HCT116 (cell line): ENCODE data around the gene UPK3A. TPM values are rescaled to one million over a fixed set of nuclear protein-coding genes. Genes with fewer than 3 reads are reported as not detected.

Experiments used
- ATAC-seq: fragments of 200-7000 bp; cut with Tn5 transposase; 2 replicates; pipeline ENCODE4 v1.9.1; 2020; ENCODE audit warnings: mild to moderate bottlenecking, moderate library complexity
- BruUV-seq: library from RNA; stranded (reverse); fragments of 400-500 nt; replicated peaks from 2 replicates; lab custom pipeline; 2021; lab: Mats Ljungman, UMichigan
- CTCF ChIA-PET: fragments of 300-600 bp; sonication (Branson Sonifier 250); formaldehyde crosslinking; loops from one replicate; lab custom pipeline; 2021; ENCODE audit warnings: antibody characterized with exemption; lab: Charles Lee
- POLR2A ChIA-PET: fragments of 300-600, 350-600 bp; sonication (Branson Sonifier 250); formaldehyde crosslinking; loops from one replicate; lab custom pipeline; 2021; ENCODE audit warnings: antibody characterized with exemption; lab: Charles Lee
- RAD21 ChIA-PET, 2 experiments: fragments of 300-600 bp; sonication (Branson Sonifier 250); formaldehyde crosslinking; loops; one replicate each; lab custom pipeline; 2023; ENCODE audit warnings: low total read pairs in 2 of 2; ENCODE audit not compliant: uncharacterized antibody in 2 of 2, unreplicated experiment in 2 of 2, low non-redundant PET in 1 of 2; lab: Charles Lee
- DNase-seq: peaks from one replicate; pipeline ENCODE4 v3.0.0-alpha.2; 2010; ENCODE audit warnings: low read depth, low spot score
- H2AFZ ChIP-seq: fragments of 200-600 bp; shearing (Covaris generic), sonication (generic); 2 replicates; pipeline ENCODE4 v1.6.1; 2017; ENCODE audit warnings: low read depth, mixed run types, mixed read lengths, antibody characterized with exemption, low read length; ENCODE audit not compliant: poor library complexity, severe bottlenecking
- H3K27ac ChIP-seq: 2 replicates; pipeline ENCODE4 v1.5.1; 2012; ENCODE audit warnings: low read depth, low read length
- H3K27me3 ChIP-seq: fragments of 200-600 bp; sonication (generic); 2 replicates; pipeline ENCODE4 v1.6.1; 2016; ENCODE audit warnings: mixed run types, low read length, mixed read lengths; ENCODE audit not compliant: insufficient read depth
- H3K36me3 ChIP-seq, 2 experiments: fragments of 200-500 bp in 1 of 2; fragments of 200-600 bp in 1 of 2; sonication (Bioruptor generic) in 1 of 2; sonication (generic) in 1 of 2; 2 replicates each; pipeline versions ENCODE4 v1.5.1 to v1.6.1; 2014 to 2016; ENCODE audit warnings: low read length in 2 of 2, inconsistent platforms in 1 of 2, mixed read lengths in 1 of 2, mixed run types in 1 of 2; ENCODE audit not compliant: insufficient read depth in 2 of 2, control insufficient read depth in 1 of 2
- H3K4me1 ChIP-seq, 2 experiments: fragments of 200-600 bp in 1 of 2; sonication (generic) in 1 of 2; 2 replicates each; pipeline versions ENCODE4 v1.5.1 to v1.6.1; 2012 to 2017; ENCODE audit warnings: low read length in 2 of 2, inconsistent platforms in 1 of 2, mild to moderate bottlenecking in 1 of 2, mixed read lengths in 1 of 2, mixed run types in 1 of 2, moderate library complexity in 1 of 2; ENCODE audit not compliant: insufficient read depth in 2 of 2, control insufficient read depth in 1 of 2
- H3K4me2 ChIP-seq: fragments of 200-600 bp; sonication (generic); 2 replicates; pipeline ENCODE4 v1.6.1; 2017; ENCODE audit warnings: mixed run types, low read length, mixed read lengths
- H3K4me3 ChIP-seq, 2 experiments: fragments of 200-600 bp in 1 of 2; sonication (generic) in 1 of 2; replicated peaks in 1 of 2; 2 replicates each; pipeline ENCODE4 v1.5.1; 2011 to 2016; ENCODE audit warnings: low read length in 2 of 2, control low read depth in 1 of 2, low read depth in 1 of 2, mild to moderate bottlenecking in 1 of 2, mixed read lengths in 1 of 2, mixed run types in 1 of 2
- H3K79me2 ChIP-seq: fragments of 200-600 bp; sonication (generic); 2 replicates; pipeline ENCODE4 v1.6.1; 2017; ENCODE audit warnings: mild to moderate bottlenecking, mixed run types, low read length, moderate library complexity, mixed read lengths; ENCODE audit not compliant: insufficient read depth
- H3K9ac ChIP-seq: fragments of 200-600 bp; sonication (generic); 2 replicates; pipeline ENCODE4 v1.6.1; 2016; ENCODE audit warnings: low read length, mixed read lengths
- H3K9me2 ChIP-seq: fragments of 200-600 bp; sonication (generic), shearing (Covaris generic); 2 replicates; pipeline ENCODE4 v1.6.1; 2017; ENCODE audit warnings: mixed run types, mild to moderate bottlenecking, moderate library complexity; ENCODE audit not compliant: insufficient read depth
- H3K9me3 ChIP-seq, 2 experiments: fragments of 200-500 bp in 1 of 2; fragments of 200-600 bp in 1 of 2; sonication (Bioruptor generic) in 1 of 2; sonication (generic) in 1 of 2; 2 replicates each; pipeline ENCODE4 v1.6.1; 2014 to 2017; ENCODE audit warnings: low read length in 2 of 2, mixed read lengths in 2 of 2, inconsistent platforms in 1 of 2, low read depth in 1 of 2, mild to moderate bottlenecking in 1 of 2, mixed run types in 1 of 2, moderate library complexity in 1 of 2; ENCODE audit not compliant: control insufficient read depth in 1 of 2, insufficient read depth in 1 of 2
- H4K20me1 ChIP-seq: fragments of 200-600 bp; sonication (generic), shearing (Covaris generic); 2 replicates; pipeline ENCODE4 v1.6.1; 2017; ENCODE audit warnings: mixed run types, mild to moderate bottlenecking, moderate library complexity; ENCODE audit not compliant: insufficient read depth
- CTCF ChIP-seq, 3 experiments: fragments of 200-600 bp in 1 of 3; sonication (generic) in 1 of 3; IDR thresholded peaks in 2 of 3; conservative IDR thresholded peaks in 1 of 3; 2 replicates each; pipeline ENCODE4 v1.5.1; 2012 to 2017; ENCODE audit warnings: low read depth in 2 of 3, low read length in 2 of 3, antibody characterized with exemption in 1 of 3, borderline replicate concordance in 1 of 3, control low read depth in 1 of 3, mild to moderate bottlenecking in 1 of 3, mixed read lengths in 1 of 3, mixed run types in 1 of 3, moderate library complexity in 1 of 3; ENCODE audit not compliant: insufficient read depth in 1 of 3
- ELF1 ChIP-seq: IDR thresholded peaks from 2 replicates; pipeline ENCODE4 v1.6.1; 2012; ENCODE audit warnings: low read depth, borderline replicate concordance
- EZH2 ChIP-seq: fragments of 200-600 bp; sonication (generic); IDR thresholded peaks from 2 replicates; pipeline ENCODE4 v1.6.1; 2017; ENCODE audit warnings: antibody characterized with exemption, mixed run types
- EZH2phosphoT487 ChIP-seq: fragments of 200-600 bp; IDR thresholded peaks from 2 replicates; pipeline ENCODE4 v1.6.1; 2018; ENCODE audit warnings: antibody characterized with exemption, borderline replicate concordance
- MAX ChIP-seq: IDR thresholded peaks from 2 replicates; pipeline ENCODE4 v1.6.1; 2012
- POLR2A ChIP-seq: IDR thresholded peaks from 2 replicates; pipeline ENCODE4 v1.7.0; 2011; ENCODE audit warnings: borderline replicate concordance; ENCODE audit not compliant: insufficient read depth, insufficient read length; ENCODE audit errors: extremely low read depth
- SIN3A ChIP-seq: IDR thresholded peaks from 2 replicates; pipeline ENCODE4 v1.6.1; 2012; ENCODE audit warnings: low read depth
- SRF ChIP-seq: IDR thresholded peaks from 2 replicates; pipeline ENCODE4 v1.6.1; 2012; ENCODE audit warnings: low read depth
- TCF7L2 ChIP-seq: IDR thresholded peaks from 2 replicates; pipeline ENCODE4 v1.7.0; 2011; ENCODE audit warnings: borderline replicate concordance, inconsistent platforms; ENCODE audit not compliant: insufficient read depth, insufficient read length; ENCODE audit errors: extremely low read depth
- ZBTB33 ChIP-seq: IDR thresholded peaks from 2 replicates; pipeline ENCODE4 v1.6.1; 2011; ENCODE audit warnings: mild to moderate bottlenecking, low read length, moderate library complexity; ENCODE audit not compliant: insufficient replicate concordance; ENCODE audit errors: extremely low read depth
- intact Hi-C: fragments of 100-400 bp; cut with micrococcal nuclease; formaldehyde crosslinking; loops from 2 replicates; pipeline ENCODE4 v1.10.0; 2022
- total RNA-seq: library from RNA; stranded (reverse); gene quantifications from one replicate; pipeline ENCODE4 v1.2.1, GENCODE V29; 2021; ENCODE audit not compliant: unreplicated experiment

UPK3A gene
- total RNA-seq, 1 experiment from 2014 or later, result not detected

GRCh38 chr22:45318168-45318557 is 33.4 kb downstream of the UPK3A start:
- intact Hi-C loops, result no loop called here
- H3K9me3 ChIP-seq, result no peaks in the 10 kb centered on the region
- H3K79me2 ChIP-seq, result peaks cover 94% of the 10 kb centered on the region
- H2AFZ ChIP-seq, result no peak overlapping the region
- ChIA-PET RAD21 (no interaction called here), CTCF (no interaction called here), POLR2A (no interaction called here)
- H3K9me2 ChIP-seq, result no peaks in the 10 kb centered on the region
- TF ChIP-seq EZH2 (no peak), MAX (no peak), POLR2A (no peak), SRF (no peak), TCF7L2 (no peak), SIN3A (no peak), ELF1 (no peak), ZBTB33 (no peak), EZH2phosphoT487 (no peak), CTCF (IDR thresholded peaks at IDR 0.05 in 2 of 3, conservative IDR thresholded peaks at IDR 0.05 in 1 of 3; ENCODE audit: borderline replicate concordance in 1 of 3, insufficient read depth in 1 of 3, low read depth in 2 of 3, low read length in 2 of 3) (no peak)
- no peak for ATAC-seq
- peaks cover 4% of the 10 kb centered on the region in 2 experiments; a peak in 2 of 4 replicates for H3K4me1 ChIP-seq
- peaks cover 8 to 11% of the 10 kb centered on the region in 2 experiments; a peak in 3 of 4 replicates for H3K36me3 ChIP-seq
- H3K4me2 ChIP-seq, result no peak overlapping the region
- H4K20me1 ChIP-seq, result no peaks in the 10 kb centered on the region; the same call in 1 of the 2 replicates
- H3K4me3 ChIP-seq, result no peak overlapping the region
- BruUV-seq, result no TSS peak
- no peak overlapping the region for H3K27ac ChIP-seq
- no peak for DNase-seq
- no peaks in the 10 kb centered on the region for H3K27me3 ChIP-seq
- no peak overlapping the region for H3K9ac ChIP-seq
